Endothelial cell of coronary artery (primary cell): ENCODE measurements around the gene ANKRD13D. TPM values are rescaled to one million over a fixed set of nuclear protein-coding genes. Genes with fewer than 3 reads are reported as not detected.

Experiments used
- total RNA-seq: library from RNA; depleted of rRNA; stranded (reverse); fragments of >200 nt; gene quantifications from 2 replicates; pipeline ENCODE4 v1.2.3, GENCODE V29; 2014

Gene ANKRD13D
- 29.1 and 54.3 TPM in 2 replicates for total RNA-seq

DNA sequence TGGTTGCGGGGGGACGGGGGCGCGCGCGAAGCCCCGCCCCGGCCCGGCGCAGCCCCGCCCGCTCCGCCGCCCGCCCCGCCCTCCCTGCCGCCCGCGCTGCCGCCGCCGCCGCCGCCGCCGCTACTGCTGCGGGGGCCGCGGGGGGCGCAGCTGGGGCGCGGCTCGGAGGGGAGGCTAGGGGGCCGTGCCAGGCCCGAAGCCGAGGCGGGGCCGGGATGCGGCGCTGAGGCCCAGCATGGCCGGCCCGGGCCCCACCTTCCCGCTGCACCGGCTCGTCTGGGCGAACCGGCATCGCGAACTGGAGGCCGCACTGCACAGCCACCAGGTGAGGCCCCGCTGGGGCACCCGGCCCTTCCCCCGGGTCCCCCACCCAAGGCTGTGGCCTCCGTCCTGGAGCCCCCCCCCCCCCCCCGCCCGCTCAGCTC, at the start of gene ANKRD13D:
TSS of gene ANKRD13D (plus strand) at position 78 of the 425 bp plus-strand sequence. CDS start at position 236, 158 bp downstream.

DNA sequence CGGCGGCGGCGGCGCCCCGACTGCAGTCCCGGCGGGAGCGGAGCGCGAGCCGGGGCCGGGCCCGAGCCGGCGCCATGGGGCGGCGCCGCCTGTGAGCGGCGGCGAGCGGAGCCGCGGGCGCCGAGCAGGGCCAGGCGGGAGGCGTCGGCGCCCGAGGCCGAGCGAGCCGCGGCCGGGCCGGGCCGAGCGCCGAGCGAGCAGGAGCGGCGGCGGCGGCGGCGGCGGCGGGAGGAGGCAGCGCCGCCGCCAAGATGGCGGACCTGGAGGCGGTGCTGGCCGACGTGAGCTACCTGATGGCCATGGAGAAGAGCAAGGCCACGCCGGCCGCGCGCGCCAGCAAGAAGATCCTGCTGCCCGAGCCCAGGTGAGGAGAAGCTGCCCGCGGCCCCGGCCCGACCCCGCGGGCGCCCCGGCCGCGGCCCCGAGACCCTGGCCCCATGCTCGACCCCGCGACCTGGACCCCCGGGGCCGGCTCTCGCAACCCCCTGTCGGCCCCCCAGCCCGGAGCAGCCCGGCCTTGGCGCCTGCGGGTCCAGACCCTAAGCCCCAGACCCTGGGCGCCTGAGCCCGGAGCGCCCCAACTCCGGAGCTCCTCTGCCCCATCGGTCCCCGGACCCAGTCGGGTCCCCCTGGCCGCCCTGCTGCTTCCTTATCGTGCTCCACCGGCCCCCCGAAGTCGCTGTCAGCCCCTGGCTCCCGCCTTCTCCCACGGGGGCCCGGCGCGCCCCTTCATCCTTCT, 22.5 kb upstream of the ANKRD13D start, which contains the start of gene GRK2:
TSS of gene GRK2 (plus strand) at position 25 of the 739 bp plus-strand sequence. CDS start at position 252, 227 bp downstream.

DNA sequence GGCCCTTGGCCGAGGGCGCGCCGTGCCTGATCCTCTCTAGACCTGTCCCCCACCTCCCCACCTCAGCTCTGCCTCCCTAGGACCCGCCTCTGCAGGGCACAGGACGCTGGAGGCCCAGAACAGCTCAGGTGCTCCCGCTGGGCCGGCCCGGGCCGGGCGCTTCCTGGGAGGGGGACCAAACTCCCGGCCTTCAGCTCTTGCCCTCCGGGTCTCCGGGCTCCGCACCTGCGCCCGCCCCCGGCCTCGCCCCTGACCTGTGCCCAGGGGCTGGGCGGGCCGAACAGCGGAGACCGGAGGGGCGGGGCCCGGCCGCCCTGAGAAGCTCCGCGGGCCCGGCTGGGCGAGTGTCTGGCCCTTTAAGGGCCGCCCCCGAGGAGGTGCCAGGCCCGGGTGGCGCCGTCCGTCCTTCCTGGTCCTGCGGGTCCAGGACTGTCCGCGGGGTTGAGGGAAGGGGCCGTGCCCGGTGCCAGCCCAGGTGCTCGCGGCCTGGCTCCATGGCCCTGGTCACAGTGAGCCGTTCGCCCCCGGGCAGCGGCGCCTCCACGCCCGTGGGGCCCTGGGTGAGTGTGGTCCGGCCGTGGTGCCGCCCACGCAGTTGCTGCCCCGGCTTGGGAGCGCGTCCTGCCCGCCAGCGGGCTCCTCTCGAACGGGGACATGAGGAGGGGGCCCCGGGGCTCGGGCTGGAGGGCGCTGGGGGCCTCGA, 14.2 kb downstream of the ANKRD13D start, which contains the start of gene SSH3:
TSS of gene SSH3 (plus strand) at position 399 of the 703 bp plus-strand sequence. CDS start at position 495, 96 bp downstream.

Other genes starting within 250 kb of the ANKRD13D start
- gene RHOD, start 232.5 kb upstream of the ANKRD13D start, total RNA-seq, result 3.8 and 14.1 TPM in 2 replicates
- 34.2 and 52.8 TPM in 2 replicates for gene KDM2A, start 170.0 kb upstream of the ANKRD13D start, total RNA-seq
- 34.3 and 40.1 TPM in 2 replicates for gene GRK2, start 22.8 kb upstream of the ANKRD13D start, total RNA-seq
- 5.7 and 8.5 TPM in 2 replicates for gene SSH3, start 14.2 kb downstream of the ANKRD13D start, total RNA-seq
- 26.4 and 47.5 TPM in 2 replicates for gene POLD4, start 64.2 kb downstream of the ANKRD13D start, total RNA-seq
- gene CLCF1, start 84.3 kb downstream of the ANKRD13D start, total RNA-seq, result 2.7 and 3.3 TPM in 2 replicates
- 3.2 and 5.5 TPM in 2 replicates for gene RAD9A, start 102.7 kb downstream of the ANKRD13D start, total RNA-seq
- gene PPP1CA, start 112.6 kb downstream of the ANKRD13D start, total RNA-seq, result 183 and 226 TPM in 2 replicates
- gene TBC1D10C, start 114.8 kb downstream of the ANKRD13D start, total RNA-seq, result under 0.01 and 0.09 TPM in 2 replicates
- gene CARNS1, start 126.4 kb downstream of the ANKRD13D start, total RNA-seq, result under 0.01 and 0.09 TPM in 2 replicates
- gene RPS6KB2, start 139.2 kb downstream of the ANKRD13D start, total RNA-seq, result 29.7 and 32.5 TPM in 2 replicates
- 0.18 and 0.85 TPM in 2 replicates for gene PTPRCAP, start 148.4 kb downstream of the ANKRD13D start, total RNA-seq
- gene CORO1B, start 154.2 kb downstream of the ANKRD13D start, total RNA-seq, result 133 and 168 TPM in 2 replicates
- gene GPR152, start 163.4 kb downstream of the ANKRD13D start, total RNA-seq, result not detected in 2 replicates
- gene CABP4, start 166.1 kb downstream of the ANKRD13D start, total RNA-seq, result 0.45 and 1.1 TPM in 2 replicates
- gene TMEM134, start 179.9 kb downstream of the ANKRD13D start, total RNA-seq, result 9.7 and 22.0 TPM in 2 replicates
- gene AIP, start 193.7 kb downstream of the ANKRD13D start, total RNA-seq, result 86.3 and 135 TPM in 2 replicates
- 11.2 and 24.2 TPM in 2 replicates for gene PITPNM1, start 216.1 kb downstream of the ANKRD13D start, total RNA-seq
- 12.7 and 13.1 TPM in 2 replicates for gene CDK2AP2, start 218.9 kb downstream of the ANKRD13D start, total RNA-seq
- not detected in 2 replicates for gene CABP2, start 234.1 kb downstream of the ANKRD13D start, total RNA-seq